Upper lobe of left lung (tissue), 4 donors: ENCODE results near the gene ATP4B.

Experiments used
- EP300 ChIP-seq, 4 donors: sonication (generic); formaldehyde crosslinking; IDR thresholded peaks; one replicate each; pipeline ENCODE4 v1.5.1; 2017; ENCODE audit warnings: antibody characterized with exemption in 4 of 4, control low read depth in 2 of 4
- POLR2AphosphoS5 ChIP-seq, 2 donors: sonication (generic); formaldehyde crosslinking; IDR thresholded peaks; one replicate each; pipeline ENCODE4 v1.5.1; 2017; ENCODE audit warnings: antibody characterized with exemption in 2 of 2

- no peak for TF ChIP-seq POLR2AphosphoS5 (IDR thresholded peaks at IDR 0.05)
- no peak for TF ChIP-seq EP300 (IDR thresholded peaks at IDR 0.05)
Measured at GRCh38 chr13:113624235-113624587, 33.8 kb downstream of the ATP4B start.
